ENCODE data around the gene MBNL3.
"Not testable (repeated sequence)": the region's sequence is repeated elsewhere in the genome, so short reads cannot be mapped to it uniquely, and the experiment has no call there.

Gene MBNL3

GRCh38 chrX:132369617-132370326 is 119.1 kb downstream of the MBNL3 start:
- no peak for DNase-seq (ENCODE audit: low read depth)

GRCh38 chrX:132367984-132368383 is 120.9 kb downstream of the MBNL3 start:
- DNase-seq (ENCODE audit: low read depth) = no peak

GRCh38 chrX:132367314-132367713 is 121.5 kb downstream of the MBNL3 start:
- no peak for DNase-seq (ENCODE audit: low read depth)

- DNase-seq (ENCODE audit: low read depth) = no peak
These were observed 123.3 kb downstream of the MBNL3 start for GRCh38 chrX:132365490-132365889.

GRCh38 chrX:132364313-132364712 is 124.5 kb downstream of the MBNL3 start:
- DNase-seq (ENCODE audit: low read depth) = no peak

GRCh38 chrX:132353430-132353829 is 135.4 kb downstream of the MBNL3 start:
- no peak for DNase-seq (ENCODE audit: low read depth)

GRCh38 chrX:132336172-132336571 is 152.7 kb downstream of the MBNL3 start:
- DNase-seq (ENCODE audit: low read depth) = no peak

- DNase-seq (ENCODE audit: low read depth) = no peak
These were observed 155.5 kb downstream of the MBNL3 start for GRCh38 chrX:132333351-132333750.

GRCh38 chrX:132331532-132331931 is 157.3 kb downstream of the MBNL3 start:
- no peak for DNase-seq (ENCODE audit: low read depth)

GRCh38 chrX:132331000-132331399 is 157.8 kb downstream of the MBNL3 start:
- DNase-seq (ENCODE audit: low read depth) = no peak

GRCh38 chrX:132330156-132330729 is 158.6 kb downstream of the MBNL3 start:
- no peak for DNase-seq (ENCODE audit: low read depth)

GRCh38 chrX:132326960-132327359 is 161.9 kb downstream of the MBNL3 start:
- not testable (repeated sequence) for DNase-seq (ENCODE audit: low read depth)
